8988T (cell line): Measurements from ENCODE around the gene NPVF.

ENCODE experiments used
- DNase-seq: peaks from one replicate; pipeline ENCODE4 v3.0.0; 2011

Gene NPVF

GRCh38 chr7:25223206-25223605 lies 5.1 kb downstream of the NPVF start:
- no peak for DNase-seq

GRCh38 chr7:25222666-25223065 lies 5.6 kb downstream of the NPVF start:
- no peak for DNase-seq

DNA sequence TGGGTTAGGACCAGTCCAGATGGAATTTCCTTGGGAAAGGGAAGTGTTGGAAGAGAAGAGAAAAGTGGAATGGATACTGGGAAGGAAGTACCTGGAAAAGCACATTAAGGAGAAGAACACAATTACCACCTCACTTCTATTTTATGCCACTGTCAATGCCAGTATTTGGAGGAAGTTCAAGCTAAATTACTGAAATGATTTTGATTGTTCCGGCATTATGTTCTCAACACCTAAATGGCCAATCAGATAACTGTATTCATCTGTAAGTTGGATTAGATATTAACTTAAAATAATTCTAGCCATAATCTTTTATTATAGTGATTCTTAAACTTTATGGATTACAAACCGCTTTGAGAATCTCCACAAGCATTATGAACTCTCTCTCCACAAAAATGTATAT lies 7.3 kb downstream of the NPVF start:
- DNase-seq, result no peak

- no peak for DNase-seq
Measured at GRCh38 chr7:25218191-25218590, 10.1 kb downstream of the NPVF start.

GRCh38 chr7:25216837-25217236 lies 11.4 kb downstream of the NPVF start:
- DNase-seq, result no peak

GRCh38 chr7:25215694-25216335 lies 12.5 kb downstream of the NPVF start:
- DNase-seq, result no peak

GRCh38 chr7:25208525-25209221 lies 19.6 kb downstream of the NPVF start:
- DNase-seq, result no peak

DNA sequence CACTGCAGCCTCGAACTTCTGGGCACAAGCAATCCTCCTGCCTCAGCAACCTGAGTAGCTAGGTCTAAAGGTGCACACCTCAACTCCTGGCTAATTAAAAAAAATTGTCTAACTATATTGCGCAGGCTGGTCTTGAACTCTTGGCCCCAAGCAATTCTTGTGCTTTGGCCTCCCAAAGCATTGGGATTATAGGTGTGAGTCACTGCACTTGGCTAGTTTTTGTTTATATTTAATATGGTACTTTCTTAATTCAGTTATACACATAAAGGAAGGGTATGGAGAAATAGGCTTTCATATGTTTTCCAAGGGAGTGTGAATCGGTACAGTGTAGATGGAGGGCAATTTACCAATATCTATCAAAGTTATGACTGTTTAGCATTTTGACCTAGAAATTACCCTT lies 20.4 kb downstream of the NPVF start:
- DNase-seq, result no peak

GRCh38 chr7:25206765-25207164 lies 21.5 kb downstream of the NPVF start:
- DNase-seq, result no peak

DNA sequence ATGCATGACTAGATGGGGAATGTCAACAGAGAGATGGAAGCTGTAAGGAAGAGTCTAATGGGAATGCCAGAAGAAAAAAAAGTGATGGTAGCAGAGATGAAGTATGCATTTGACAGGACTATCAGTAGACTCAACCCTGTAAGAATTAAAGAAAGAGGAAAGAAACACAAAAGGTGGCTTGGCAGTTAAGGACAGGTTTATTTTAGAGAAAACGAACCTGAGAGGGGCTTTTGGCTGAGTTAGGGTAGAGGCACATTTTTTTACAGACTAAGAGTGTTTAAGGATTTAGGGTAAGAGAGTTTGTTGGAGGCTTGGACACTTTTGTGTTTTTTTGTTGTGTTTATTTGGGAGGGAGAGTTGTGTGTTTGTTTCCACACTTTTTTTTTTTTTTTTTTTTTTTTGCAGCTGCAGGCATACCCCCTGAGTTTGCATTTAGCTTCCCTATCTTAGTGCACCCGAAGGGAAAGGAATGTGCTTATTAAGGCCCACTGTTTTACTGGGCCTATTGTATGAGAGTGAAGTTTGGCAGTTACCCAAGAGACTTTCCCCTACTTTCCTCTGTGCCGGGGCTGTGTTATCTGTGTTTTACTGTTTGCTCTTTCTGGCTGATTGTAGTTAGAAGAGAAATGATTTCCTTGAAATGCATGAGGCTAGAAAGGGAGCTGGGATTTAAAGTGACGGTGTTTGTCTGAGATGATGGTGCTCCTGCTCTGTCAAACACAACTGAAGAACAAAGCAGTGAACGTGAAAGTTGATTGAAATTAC lies 32.0 kb downstream of the NPVF start:
- DNase-seq, result no peak

- no peak for DNase-seq
Measured at GRCh38 chr7:25194036-25194435, 34.2 kb downstream of the NPVF start.

GRCh38 chr7:25192043-25192442 lies 36.2 kb downstream of the NPVF start:
- no peak for DNase-seq

- DNase-seq, result no peak
Measured at GRCh38 chr7:25189197-25189596, 39.1 kb downstream of the NPVF start.

- no peak for DNase-seq
Measured at GRCh38 chr7:25187932-25188331, 40.4 kb downstream of the NPVF start.

DNA sequence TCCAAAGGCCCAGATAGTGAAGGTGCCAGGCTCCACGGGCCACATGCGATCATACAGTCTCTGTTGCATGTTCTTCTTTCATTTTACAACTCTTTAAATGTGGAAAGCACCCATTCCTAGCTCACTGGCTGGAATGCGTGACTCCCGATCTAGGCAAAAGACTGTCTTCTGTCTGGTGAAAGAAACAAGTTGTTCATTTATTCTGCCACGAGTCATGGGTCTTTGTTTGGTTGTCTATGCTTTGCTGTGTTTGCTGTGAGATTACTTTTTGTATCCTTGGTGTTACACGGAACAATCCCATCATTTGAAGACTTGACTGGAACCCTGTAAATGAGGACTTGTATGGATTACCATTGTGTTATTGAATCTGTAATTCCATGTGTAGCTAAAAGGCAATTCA lies 41.9 kb downstream of the NPVF start:
- DNase-seq, result no peak

- no peak for DNase-seq
Measured at GRCh38 chr7:25181532-25181931, 46.8 kb downstream of the NPVF start.

DNA sequence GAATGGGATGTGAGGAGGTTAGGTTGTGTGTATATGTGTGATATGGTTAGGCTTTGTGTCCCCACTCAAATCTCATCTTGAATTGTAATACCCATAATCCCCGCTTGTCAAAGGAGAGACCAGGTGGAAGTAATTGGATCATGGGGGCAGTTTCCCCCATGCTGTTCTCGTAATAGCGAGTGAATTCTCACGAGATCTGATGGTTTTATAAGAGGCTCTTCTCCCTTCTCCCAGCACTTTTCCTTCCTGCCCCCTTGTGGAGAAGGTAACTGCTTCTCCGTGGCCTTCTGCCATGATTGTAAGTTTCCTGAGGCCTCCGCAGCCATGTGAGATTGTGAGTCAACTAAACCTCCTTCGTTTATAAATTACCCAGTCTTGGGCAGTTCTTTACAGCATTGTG lies 47.3 kb downstream of the NPVF start:
- no peak for DNase-seq

GRCh38 chr7:25180592-25180923 lies 47.7 kb downstream of the NPVF start:
- DNase-seq, result no peak

DNA sequence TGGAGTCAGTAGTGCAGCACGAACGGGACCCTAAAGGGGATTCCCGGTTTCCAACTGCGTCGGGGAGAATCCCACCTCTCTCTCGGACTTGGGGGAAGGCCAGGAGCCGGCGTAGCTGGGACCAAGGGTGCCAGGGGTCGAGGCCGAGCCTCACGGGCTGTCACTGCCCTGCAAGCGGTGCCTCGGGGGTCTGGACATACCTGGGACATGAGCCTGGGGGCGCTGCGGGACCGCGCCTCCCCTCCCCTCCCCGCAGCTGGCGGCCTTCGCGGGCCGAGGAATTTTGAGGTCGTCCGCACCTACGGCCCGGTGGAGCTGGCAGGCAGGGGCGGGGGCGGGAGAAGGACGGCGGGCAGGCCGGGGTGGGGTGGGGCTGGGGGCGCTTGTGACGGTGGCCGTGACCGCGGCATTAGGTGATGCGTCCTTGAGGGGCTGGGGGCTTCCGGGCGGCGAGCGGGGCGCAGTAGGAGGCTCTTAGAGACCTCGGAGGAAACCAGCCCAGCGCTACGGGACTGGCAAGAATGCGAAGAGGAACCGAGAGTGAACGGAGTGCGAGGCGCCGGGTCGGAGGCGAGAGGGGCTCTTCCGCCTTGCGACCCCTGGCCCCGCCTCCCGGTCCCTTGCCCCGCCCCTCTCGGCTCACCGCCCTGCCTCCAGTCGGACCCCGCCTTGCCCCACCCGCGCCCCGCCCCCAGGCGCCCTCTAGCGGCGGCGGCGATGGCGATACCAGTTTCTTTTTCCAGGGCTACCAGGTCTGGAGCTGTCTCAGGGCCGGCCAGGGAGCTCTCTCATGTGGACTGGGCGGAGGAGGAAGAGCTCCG lies 48.3 kb downstream of the NPVF start:
- peak; percentile 61 for DNase-seq

- no peak for DNase-seq
Measured at GRCh38 chr7:25179325-25179724, 49.0 kb downstream of the NPVF start.
